GM18951 (cell line): ENCODE measurements around the gene ADO.
"Not testable (repeated sequence)": the region's sequence is repeated elsewhere in the genome, so short reads cannot be mapped to it uniquely, and the experiment has no call there.

ENCODE experiments used
- POLR2A ChIP-seq: IDR thresholded peaks from 4 replicates; pipeline ENCODE4 v1.6.1; 2011; ENCODE audit warnings: mild to moderate bottlenecking; ENCODE audit not compliant: insufficient read length, insufficient read depth; ENCODE audit errors: extremely low read depth
- in situ Hi-C: fragments of 300-500 bp; cut with MboI; formaldehyde crosslinking; loops from one replicate; pipeline ENCODE4 v1.12.0; 2022; ENCODE audit warnings: low sequenced_read_pairs, mixed read lengths, inconsistent platforms; ENCODE audit not compliant: unreplicated experiment

Gene ADO

DNA sequence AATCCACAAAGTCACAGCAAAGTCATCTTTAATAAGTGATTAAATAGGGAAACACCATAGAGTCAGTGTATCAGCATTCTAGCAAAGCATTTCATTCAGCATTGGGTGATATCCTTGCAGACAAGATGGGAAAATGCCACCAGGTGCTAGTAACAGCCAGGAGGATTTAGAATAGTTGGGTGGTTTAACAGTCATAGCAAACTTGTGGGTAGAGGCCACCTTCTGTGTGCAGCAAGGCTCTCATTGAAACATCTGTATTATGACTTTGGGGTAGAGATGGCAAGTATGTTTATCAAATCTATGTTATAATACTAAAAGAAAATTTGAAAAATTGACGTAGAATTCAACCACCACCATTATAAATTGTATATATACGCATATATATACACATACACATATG lies 26.4 kb upstream of the ADO start:
- in situ Hi-C loops: no loop called here
- TF ChIP-seq POLR2A: no peak

DNA sequence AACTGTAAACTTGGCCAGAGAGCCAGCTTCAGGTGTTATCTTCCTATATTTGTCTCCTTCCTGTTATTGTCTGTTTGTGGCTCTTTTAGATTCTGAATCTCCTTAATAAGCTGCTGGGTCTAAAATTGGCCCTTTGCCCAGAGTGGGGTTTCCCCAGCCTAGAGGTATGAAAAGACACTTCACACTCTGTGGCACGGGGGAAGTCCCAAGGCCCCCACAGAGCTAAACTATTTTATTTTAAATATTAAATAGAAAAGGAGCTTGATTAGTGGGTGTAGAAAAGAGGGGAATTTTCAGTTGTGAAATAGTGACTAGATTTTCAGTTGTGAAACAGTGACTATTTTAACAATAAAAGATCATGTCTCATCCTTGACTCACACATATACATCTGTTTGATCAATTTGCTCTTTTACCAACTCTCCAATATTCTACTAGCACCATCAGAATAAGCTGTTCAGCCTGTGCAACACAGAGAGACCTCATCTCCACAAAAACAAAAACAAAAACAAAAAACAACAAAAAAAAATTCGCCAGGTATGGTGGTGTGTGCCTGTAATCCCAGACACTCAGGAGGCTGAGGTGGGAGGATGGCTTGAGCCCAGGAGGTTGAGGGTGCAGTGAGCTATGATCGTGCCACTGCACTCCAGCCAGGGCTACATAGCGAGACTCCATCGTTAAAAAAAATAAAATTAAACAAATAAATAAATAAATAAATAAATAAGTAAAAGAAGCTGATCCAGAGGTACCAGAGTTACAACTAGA lies 24.9 kb upstream of the ADO start:
- in situ Hi-C loops: no loop called here
- TF ChIP-seq POLR2A: no peak

DNA sequence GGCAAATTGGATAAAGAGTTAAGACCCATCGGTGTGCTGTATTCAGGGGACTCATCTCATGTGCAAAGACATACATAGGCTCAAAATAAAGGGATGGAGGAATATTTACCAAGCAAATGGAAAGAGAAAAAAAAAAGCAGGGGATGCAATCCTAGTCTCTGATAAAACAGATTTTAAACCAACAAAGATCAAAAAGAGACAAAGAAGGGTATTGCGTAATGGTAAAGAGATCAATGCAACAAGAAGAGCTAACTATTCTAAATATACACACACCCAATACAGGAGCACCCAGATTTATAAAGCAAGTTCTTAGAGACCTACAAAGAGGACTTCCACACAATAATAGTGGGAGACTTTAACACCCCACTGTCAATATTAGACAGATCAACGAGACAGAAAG lies 20.0 kb upstream of the ADO start:
- in situ Hi-C loops: not testable (repeated sequence)

DNA sequence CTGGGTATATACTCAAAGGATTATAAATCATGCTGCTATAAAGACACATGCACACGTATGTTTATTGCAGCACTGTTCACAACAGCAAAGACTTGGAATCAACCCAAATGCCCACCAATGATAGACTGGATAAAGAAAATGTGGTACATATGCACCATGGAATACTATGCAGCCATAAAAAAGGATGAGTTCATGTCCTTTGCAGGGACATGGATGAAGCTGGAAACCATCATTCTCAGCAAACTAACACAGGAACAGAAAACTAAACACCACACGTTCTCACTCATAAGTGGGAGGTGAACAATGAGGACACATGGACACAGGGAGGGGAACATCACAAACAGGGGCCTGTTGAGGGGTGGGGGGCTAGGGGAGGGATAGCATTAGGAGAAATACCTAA lies 16.2 kb upstream of the ADO start:
- in situ Hi-C loops: not testable (repeated sequence)

DNA sequence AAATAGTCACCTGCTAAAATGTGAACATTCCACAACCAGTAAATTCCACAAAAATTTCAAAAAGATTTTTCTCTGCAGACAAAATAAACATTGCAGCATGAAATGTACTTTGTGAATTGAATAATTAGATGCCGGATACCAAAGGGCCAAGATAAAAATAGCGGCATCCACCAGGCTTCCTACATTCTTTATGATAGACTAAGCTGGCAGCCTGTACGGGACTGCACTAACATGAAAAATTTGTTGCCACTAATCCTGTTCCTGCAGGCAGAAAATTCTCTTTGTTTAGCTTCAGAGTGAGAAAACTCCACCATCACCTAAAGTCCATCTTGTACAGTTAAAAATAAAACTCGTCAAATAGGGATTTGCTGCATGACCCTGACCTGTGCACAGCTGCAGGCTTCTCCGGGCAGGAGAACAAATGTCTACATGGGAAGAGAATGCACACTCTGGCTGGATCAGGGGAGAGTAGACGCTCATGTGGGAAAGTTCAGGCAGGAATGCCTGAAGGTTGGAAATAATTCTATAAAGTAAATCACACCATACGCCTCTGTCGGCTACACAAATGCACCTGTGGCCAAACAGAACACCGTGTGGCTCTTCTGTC lies 15.6 kb upstream of the ADO start:
- in situ Hi-C loops: no loop called here
- no peak for TF ChIP-seq POLR2A

DNA sequence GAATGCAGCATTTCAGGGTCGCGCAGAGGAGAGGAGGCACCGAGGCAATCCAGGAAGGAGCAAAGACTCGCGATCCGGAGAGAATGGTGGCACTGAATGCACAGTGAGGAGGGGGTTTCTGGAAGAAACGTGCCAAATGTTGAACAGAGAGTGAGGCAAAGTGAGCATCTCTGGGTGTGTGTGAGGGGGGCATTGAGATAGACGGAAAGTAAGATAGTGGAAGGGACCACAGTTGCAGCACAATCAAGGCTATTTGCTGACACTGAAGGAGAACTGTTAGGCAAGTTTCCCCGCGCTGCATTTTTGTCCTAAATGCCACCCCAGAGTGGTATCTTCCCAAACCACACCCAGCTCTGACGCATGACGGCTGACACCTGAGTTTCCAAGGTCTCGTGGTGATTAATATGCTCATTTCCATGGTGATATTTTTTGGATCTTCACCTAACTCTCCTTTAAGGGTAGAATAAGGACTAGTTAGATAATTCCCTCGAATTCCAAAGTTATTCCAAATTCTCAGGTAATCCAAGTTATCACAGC lies 14.4 kb upstream of the ADO start:
- in situ Hi-C loops: no loop called here
- TF ChIP-seq POLR2A: no peak

- in situ Hi-C loops: no loop called here
- TF ChIP-seq POLR2A: no peak
Measured at GRCh38 chr10:62790571-62790970, 13.9 kb upstream of the ADO start.

GRCh38 chr10:62792261-62792660 lies 12.3 kb upstream of the ADO start:
- TF ChIP-seq POLR2A: no peak
- in situ Hi-C loops: no loop called here

DNA sequence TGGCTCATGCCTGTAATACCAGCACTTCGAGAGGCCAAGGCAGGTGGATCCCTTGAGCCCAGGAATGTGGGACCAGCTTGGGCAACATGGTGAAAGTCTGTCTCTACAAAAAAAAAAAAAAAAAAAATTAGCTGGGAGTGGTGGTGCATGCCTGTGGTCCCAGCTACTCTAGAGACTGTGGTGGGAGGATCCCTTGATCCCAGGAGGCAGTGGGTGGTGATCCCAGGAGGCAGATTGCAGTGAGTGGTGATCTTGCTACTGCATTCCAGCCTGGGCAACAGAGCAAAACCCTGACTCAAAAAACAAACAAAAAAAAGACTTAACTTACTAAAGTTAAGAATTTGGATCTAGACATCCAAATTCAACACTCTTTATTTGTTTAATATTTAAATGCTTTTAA lies 10.2 kb upstream of the ADO start:
- in situ Hi-C loops: no loop called here
- no peak for TF ChIP-seq POLR2A

GRCh38 chr10:62795100-62795499 lies 9.4 kb upstream of the ADO start:
- in situ Hi-C loops: no loop called here
- no peak for TF ChIP-seq POLR2A

- in situ Hi-C loops: no loop called here
- no peak for TF ChIP-seq POLR2A
Measured at GRCh38 chr10:62795762-62796161, 8.8 kb upstream of the ADO start.

GRCh38 chr10:62796896-62797295 lies 7.6 kb upstream of the ADO start:
- in situ Hi-C loops: no loop called here
- no peak for TF ChIP-seq POLR2A

GRCh38 chr10:62801871-62802270 lies 2.6 kb upstream of the ADO start:
- in situ Hi-C loops: no loop called here
- TF ChIP-seq POLR2A: no peak

DNA sequence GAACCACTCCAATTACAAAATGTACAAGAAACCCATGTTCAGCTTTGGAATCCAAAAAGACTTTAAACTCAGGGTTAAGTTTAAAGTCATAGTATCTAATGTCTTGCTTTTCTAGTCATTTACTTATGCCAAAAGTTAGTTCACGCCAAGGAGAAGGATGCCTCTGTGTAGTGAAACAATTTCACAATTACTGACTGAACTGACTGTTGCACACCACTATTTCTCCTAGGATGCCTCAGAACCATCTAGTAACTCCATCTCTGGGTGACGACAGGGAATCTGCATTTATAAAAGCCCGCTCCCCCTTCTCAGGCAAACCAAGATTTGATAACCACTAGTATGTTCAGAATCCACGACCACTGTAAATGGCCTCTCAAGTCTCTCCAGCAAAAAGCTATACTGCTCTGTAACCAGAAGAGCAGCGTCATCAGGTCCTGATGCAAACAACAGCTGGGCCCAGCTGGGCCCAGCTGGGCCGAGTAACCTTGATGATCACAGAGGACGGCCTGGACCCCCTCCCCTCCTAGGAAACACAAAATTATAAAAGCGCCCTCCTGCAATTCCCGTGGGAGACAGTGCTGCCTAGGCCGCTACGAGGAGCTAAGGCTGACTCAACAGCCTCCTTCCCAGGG lies 680 bp upstream of the ADO start:
- no peak for TF ChIP-seq POLR2A
- in situ Hi-C loops: no loop called here
